HG02884 (cell line): ENCODE results near the gene KDM8.
A peak's percentile ranks its signal among the peaks of the same experiment; 100 is the strongest.

Experiments
- ATAC-seq: cut with Tn5 transposase; IDR thresholded peaks from one replicate; pipeline ENCODE4 v1.9.1; 2021; ENCODE audit warnings: mild to moderate bottlenecking, moderate library complexity; ENCODE audit not compliant: unreplicated experiment

The KDM8 gene

DNA sequence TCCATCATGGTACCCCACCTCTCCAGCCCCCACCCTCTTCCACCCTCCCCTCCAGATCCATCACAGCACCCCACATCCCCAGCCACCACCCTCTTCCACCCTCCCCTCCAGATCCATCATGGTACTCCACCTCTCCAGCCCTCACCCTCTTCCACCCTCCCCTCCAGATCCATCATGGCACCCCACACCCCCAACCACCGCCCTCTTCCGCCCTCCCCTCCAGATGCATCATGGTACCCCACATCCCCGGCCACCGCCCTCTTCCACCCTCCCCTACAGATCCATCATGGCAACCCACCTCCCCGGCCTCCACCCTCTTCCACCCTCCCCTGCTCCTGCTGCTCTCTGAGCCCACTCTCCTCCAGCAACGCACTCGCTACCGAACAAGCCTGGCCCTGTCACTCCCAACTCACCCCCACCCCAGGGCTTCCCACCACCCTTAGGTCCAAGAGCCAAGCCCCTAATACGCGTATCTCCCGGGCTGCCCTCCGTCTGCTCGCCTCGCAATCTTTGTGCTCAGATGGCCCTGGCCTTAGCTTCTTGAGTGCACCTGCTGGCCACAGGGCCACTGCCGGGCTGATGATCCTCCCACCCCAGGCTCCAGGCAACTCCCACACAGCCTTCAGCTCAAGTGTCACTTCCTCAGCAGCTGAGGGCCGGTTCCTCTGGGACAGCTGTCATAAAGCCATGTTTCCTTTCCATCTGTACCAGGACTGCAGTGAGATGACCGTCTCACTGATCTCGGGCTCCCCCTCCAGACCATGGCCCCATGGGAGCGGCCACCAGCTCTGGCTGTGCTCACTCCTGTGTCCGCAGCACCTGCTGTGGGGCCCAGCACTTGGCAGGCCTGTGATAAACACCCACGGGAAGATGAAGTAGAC lies 25.5 kb downstream of the KDM8 start:
- ATAC-seq: no peak

DNA sequence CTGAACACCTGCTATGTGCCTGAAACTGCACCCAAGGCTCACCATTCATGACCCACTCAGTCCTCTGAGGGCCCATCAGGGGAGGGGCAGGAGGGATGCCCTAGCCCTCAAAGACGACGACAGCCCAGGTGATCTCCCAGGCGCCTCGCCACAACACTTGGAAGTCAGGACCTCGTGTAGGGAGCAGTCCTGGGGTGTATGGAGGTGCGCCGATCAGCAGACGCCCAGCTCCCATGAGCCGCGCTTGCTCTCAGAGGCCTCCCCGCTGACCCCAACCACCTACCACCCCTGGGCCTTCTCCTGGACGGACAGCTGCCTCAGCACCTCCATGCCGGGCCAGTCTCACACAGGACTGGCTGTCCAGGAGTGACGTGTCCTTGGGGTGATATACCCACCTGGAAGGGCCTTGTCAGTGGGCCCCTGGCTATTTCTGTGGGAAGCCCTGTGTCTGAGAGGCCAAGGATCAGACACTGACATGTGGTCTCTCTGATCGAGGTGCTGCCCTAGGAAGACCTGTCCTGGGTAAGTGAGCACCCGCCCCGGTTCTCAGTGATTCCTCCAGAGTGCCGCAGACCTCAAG lies 26.7 kb downstream of the KDM8 start:
- no peak for ATAC-seq

DNA sequence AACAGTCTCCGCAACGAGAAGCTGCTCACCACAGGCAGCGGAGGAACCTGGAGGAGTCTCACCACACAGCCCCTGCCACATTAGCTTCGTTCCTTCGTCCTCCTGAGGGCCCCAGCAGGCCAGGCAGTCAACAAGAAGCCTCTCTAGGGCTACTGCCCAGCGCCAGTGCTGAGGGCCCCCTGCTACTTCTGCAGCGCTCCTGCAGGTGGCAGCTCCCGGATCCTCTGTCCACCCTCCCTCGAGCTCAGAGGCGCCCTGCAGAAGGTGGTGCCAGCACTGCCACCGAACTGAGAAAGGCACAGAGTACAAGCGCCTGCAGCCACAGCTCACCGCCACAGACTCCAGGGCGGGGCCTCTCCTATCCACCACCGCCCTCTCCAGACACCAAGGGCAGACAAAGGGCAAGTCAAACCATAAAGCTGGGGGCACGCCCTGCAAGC lies 27.3 kb downstream of the KDM8 start:
- ATAC-seq: no peak

DNA sequence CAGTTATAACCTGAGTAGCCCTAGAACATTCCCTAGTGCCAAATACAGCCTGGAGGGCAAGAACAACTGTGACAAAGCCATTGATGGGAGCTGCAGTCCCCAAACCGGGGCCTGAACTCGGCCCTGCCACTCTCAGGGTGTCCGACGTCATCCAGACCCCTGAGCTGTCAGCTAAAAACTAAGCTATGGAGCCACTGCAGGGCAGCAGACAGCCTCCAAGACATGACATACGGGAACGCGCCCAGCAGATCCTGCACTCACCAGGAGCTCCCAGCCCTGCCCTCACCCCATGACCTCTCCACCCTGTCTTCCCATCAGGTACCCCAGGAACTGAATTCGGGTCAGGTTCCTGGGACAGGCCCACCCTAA lies 28.4 kb downstream of the KDM8 start:
- no peak for ATAC-seq

DNA sequence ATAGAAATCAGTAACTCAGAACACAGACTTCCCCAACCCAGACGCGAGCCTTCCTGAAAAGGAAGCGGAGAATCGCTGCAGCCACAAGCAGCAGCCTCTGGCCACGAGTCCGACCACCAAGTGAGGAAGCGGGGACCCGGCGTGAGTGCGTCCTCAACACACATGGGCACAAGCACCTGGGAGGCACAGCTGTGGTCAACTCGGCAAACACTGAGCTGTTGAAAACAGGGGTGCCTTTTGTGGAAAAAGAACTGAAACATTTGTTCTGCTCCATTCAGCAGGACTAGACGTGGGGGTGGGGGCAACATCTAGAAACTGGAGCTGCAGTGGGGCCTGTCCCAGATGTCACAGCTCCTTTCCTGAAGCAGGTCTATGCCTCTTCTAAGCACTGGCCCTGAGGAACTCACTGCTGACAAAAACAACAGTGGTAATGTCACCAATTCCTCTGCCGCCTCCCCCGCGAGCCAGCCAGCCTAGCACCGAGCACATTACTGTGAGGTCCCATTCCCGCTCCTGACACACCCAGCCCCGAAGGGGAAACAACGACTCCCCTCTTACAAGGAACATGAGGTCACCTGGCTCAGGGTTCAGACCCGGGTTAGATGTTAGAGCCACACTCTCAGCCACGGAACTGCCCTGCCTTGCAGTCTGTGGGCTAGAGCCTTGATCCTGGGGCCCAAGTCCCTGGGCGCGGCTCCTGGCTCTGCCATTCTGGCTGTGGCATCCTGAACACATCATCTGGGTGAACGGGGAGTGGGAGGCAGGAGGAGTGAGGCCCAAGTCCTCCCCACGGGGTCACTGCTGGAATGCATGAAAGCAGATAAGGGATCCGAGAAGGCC lies 29.0 kb downstream of the KDM8 start:
- ATAC-seq: peak; percentile 52

DNA sequence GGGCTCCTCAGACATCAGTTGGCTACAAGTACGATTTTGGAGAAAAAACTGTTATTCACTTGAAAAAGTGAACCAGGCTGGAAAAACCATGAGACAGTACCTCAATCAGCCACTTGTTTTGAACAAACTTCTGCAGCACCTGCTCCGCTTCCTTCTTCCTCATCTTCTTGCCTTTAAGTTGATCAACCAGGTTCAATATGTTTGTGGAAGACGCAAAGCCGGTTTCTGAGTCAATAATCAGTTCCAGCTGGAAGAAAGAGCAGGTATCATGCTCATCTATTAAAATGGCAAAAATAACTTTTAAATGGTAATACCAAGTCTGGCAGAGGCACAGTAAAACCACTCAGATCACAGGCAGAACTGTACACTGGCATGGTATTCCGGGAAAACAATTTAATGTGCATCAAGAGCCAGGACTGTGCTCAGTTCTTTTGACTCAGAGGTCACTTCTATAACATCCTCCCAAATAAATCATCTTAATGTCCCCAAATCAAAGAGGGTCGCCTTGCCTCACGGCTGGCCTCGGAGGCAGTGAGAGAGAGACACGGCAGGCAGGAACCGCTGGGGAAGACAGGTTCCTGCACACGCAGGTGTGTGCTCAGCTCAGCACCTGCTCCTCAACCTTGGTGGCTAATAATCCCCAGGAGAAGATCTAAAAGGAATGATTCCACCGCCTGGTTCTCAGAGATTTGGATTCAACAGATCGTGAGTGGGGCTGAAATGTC lies 29.7 kb downstream of the KDM8 start:
- no peak for ATAC-seq

DNA sequence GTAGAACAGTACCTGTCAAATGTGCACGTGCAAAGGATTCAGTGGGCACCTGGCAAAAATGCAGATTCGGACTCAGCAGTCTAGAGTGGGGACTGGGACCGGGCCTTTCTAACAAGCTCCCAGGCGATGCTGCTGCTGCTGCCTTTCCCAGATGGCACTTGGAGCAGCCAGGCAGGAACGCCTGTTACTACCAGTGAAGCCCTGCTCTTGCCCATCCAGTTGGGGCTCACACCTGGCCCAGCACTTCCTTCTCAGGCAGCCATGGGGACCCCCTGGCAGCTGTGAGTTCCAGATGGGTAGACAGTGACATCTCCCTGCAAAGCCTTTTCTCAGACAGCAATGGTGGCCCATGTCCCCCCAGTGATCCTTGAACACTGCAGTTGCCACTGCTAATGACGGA lies 30.4 kb downstream of the KDM8 start:
- no peak for ATAC-seq

DNA sequence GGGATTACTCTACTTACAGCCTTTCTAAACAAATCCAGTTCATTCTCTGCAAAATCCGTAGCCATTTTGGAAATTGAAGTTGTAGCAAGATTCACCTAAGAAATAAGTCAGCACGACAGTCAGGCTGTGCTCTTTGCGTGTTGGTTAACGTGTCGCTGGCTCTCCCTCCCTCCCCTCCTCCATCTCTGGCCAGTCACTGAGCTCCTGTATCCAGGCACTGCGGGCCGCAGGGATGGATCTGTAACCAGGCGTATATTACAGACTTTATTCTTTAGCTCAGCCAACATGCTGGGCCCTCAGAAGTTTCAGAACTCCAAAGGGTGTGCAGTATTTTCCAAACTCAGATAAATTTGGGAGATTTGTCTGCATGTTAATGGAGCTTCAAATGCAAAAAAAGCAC lies 30.8 kb downstream of the KDM8 start:
- no peak for ATAC-seq

DNA sequence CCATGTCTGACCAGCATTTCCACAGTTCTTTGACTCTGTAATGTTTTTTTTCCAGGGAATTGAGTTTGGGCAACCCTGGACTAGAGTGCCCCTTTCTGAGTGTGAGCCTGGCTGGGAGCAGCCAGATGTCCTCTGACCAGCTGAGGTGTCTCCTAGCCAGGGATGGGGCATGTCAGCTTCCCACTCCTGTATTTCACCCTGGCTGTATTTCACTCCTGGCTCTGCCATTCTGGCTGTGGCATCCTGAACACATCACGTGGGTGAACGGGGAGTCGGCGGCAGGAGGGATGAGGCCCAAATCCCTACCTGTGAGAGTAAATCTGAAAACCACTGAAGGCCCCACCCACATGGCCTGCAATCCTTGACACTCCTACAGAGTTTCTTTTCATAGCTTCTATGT lies 31.3 kb downstream of the KDM8 start:
- no peak for ATAC-seq

DNA sequence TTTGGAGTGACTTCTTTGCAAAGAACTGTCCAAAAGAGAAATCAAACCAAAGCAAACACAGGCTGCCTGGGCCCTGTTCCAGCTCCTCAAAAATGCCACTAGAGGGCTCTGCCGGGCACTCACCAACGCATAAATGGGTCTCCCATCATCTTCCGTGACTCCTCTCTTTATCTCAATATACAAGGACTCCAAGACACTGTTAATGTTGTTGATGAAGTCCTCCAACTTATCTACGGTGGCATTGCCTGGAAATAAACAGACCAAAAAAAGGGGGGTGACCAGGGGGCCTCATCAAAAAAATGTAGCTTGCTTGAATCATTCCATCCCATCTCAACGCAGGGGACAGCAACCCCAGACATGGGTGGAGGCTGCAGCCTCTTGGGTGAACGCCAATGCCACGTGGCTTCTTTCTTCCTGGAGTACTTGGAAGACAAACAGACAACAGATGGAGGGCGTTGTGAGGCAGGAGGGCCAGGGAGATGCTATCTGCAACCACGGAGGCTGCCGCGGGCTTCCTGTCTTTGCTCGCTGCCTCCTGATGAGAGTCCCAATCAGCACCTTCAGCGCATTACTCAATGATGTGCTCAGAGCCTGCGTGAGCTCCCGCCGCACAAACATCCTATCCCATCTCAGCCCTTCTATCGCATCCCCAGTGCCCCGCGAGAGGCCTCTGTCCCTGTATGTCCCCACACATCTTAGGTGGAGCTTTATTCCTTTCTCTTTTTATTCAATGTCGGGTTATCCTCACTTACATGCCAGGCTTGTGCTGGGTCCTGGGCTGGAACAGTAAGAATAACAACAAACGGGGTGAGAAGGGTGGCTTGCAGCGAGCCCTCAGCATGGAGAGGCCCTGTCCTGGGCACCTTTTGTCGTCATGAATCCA lies 32.0 kb downstream of the KDM8 start:
- ATAC-seq: no peak

DNA sequence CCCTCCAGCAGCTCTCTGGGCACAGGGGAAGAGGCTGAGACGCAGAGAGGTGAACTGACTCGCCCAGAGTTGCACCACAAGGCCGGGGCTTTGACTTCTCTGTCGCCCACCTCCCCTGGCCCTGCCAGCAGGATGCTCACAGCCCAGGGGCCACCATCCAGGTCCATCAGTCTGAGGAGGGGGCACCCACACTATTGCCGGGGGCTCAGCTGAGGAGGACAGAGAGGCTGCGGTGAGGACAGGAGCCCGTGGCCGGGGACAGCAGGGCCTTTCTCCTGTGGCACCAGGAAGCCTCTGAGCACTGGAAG lies 32.6 kb downstream of the KDM8 start:
- ATAC-seq: no peak

DNA sequence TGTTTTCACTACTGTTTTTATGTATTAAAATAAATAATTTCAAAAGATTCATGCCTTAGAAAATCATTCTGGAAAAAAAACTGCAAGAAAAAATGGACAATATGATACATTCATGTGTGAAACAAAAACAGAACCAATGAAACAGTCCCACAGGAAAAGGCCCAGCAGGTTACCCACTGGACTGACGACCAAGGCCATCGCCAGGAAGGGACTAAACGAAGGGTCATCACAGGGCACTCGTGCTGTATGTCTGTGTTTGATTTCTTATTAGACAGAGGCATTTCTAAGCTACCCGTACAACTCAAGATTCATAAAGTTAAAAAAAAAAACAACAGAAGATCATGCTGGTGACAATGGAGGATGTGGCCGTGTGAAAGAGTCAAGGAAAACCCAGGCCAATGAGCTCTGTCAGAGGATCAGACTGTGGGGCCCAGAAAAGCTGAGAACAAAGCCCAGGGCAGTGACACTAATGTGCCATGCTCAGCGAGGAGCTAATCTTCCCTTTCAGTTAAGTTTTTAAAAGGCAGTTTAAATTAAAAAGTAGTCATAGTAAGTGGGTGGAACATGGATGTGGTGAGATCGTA lies 33.4 kb downstream of the KDM8 start:
- no peak for ATAC-seq

DNA sequence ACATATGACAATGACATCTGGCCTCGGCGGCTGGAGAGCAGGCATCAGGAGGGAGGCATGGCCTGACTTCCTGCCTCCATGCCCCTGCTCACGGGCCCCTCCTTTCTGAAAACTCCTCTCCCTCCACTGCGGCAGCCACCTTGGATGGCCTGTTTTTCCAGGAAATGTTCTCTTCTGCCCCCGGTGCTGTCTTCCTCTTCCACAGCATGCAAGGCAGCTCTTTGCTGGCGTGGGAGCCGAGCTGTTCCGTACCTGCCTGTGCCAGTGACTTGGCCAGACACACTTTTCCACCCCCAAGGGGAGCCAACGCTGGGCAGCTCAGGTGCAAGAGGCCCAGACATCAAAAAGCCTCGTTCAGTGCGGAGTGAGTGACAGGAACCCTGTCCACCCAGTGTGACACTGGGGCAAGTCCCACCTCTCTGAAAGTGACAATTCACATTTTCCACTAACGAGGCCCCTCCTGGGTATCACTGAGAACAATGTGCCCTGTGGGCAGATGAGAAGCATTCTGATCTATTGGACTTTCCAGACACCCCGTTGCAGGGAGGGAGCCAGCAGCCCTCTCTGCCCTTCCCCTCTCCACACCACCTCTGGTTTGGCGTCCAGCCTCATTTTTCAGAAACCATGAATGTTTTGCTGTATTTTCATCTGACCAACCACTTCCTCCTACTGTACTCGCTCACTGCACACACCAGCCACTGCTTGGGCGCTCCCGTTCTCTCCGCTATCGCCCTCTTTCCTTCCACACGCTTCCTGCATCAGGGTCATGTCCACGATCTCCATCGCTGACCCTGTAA lies 34.1 kb downstream of the KDM8 start:
- peak; percentile 68 for ATAC-seq

DNA sequence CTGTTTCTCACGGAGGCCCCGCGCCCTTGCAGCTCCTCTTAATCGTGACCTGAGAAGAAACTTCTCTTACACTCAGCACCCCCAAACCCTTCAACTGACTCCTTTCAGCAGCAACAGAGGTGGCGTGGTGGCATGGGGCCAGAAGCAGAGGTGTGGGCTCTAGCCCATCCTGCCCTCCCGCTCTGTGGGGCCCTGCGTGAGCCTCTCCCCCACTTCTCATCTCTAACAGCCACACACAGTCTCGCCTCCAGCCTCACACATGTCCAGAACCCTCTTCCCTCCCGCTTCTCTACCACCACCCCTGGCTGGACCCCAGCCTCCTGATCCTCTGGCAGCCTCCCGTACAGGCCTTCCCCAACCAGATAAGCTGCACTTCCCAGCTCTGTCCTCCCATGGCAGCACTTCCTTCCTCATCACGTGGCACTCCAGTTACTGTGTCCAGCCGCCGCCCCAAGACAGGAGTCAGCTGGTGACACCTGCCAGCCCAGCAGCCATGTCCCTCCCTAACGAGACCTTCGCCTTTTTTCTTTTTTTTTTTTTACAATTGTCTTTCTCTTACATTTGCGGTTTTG lies 34.8 kb downstream of the KDM8 start:
- peak; percentile 4 for ATAC-seq

DNA sequence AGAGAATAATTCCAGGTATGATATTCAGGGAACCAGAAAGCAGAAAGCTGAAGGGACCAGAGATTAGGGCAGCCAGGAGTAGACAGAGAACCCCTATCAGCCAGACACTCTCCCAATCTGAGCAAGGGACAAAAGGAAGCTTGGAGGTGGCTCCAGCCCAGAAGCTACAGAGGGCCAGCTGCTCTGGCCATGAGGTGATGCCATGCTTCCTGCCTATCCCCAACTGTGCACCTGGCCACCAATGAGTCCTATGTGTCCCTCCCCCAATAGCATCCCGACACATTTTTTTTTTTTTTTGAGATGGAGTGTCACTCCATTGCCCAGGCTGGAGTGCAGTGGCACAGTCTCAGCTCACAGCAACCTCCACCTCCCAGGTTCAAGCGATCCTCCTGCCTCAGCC lies 35.3 kb downstream of the KDM8 start:
- ATAC-seq: no peak

DNA sequence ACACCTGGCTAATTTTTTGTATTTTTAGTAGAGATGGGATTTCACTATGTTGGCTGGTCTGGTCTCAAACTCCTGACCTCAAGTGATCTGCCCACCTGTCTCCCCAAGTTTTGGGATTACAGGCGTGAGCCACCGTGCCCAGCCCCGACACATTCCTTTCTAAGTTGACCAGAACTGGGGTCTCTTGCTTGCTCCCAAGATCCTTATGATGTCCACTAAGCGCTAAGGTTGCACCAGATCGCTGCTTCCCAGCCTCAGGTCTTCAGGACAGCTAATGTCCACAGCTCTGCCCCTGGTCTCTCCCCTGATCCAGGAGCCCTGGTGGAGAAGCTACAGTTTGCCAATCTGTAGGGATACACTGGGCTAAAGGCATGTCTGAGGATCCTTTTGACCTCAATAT lies 35.7 kb downstream of the KDM8 start:
- no peak for ATAC-seq

DNA sequence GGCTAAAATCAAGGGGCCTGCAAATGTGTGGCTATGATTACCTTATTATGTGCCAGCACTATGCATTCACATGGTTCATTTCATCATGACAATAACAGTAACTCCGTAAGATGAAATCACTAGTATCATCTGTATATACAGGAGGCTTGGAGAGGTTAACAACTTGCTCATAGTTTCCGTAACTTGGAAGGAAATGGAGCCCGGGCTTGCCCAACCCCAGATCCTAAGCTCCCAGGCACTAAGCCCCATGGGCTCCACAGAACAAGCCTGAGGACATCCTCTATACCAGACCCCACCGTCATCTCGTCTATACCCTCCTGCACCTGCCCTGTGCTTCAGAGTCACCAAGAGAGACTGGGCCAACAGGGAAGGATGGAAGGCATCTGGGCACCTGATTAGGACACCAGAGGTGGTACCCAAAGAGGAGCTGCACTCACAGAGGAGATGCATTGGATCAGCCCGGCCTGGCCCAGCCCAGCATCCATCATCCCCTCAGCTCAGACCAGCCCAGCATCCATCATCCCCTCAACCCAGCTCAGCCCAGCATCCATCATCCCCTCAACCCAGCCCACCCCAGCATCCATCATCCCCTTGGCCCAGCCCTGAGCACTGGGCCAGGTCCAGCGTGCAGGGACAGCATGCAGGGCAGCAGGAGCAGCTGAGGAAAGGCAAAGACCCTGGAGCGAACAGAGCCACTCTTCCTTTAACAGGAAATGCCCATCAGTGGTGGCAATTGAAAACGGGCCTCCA lies 36.8 kb downstream of the KDM8 start:
- no peak for ATAC-seq

DNA sequence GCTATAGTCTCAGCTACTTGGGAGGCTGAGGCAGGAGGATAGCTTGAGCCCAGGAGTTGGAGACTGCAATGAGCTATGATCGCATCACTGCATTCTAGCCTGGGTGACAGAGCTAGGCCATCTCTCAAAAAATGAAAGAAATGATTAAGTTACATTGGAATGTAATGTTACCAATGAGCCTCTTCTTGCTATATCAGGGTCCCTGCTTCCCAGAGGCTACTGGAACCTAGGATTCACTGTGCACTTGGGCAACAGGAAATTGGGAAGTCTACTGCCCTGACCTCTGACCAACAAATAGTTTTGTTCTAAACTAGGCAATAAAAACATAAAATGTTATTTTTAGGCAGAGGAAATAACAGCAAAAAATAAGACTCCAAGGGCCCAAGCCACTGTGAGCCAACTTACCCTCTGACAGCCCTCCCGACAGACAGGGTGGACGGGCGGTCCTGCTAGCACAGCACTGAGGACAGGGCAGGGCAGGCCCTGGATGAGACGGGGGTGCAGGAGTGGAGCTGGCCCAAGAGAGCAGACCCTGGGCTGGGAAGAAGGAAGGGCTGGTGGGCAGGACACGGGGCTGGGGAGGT lies 37.7 kb downstream of the KDM8 start:
- no peak for ATAC-seq
